Thymus (tissue), 2 donors: ENCODE data around the gene PHOSPHO2. TPM values are rescaled to one million over a fixed set of nuclear protein-coding genes. Genes with fewer than 3 reads are reported as not detected.

ENCODE experiments used
- polyA plus RNA-seq: library from polyadenylated mRNA; stranded (reverse); fragments of 200-250 nt; gene quantifications from one replicate; pipeline ENCODE4 v1.2.3, GENCODE V29; 2013
- total RNA-seq: library from RNA; stranded (reverse); fragments of 120-200 nt; gene quantifications from one replicate; pipeline ENCODE4 v1.2.4, GENCODE V29; 2013
- donor health status: healthy.

Gene PHOSPHO2
- total and polyA plus RNA-seq, 2 donors: 3.9 to 4.3 TPM

Other genes with a start within 250 kb of the PHOSPHO2 start
- 1.7 TPM for gene BBS5, start 215.0 kb upstream of the PHOSPHO2 start, total RNA-seq
- 7.8 TPM for gene BBS5, start 215.0 kb upstream of the PHOSPHO2 start, polyA plus RNA-seq
- 5.2 TPM for gene KLHL41, start 184.8 kb upstream of the PHOSPHO2 start, total RNA-seq
- gene KLHL41, start 184.8 kb upstream of the PHOSPHO2 start, polyA plus RNA-seq: 4.7 TPM
- gene FASTKD1, start 120.6 kb upstream of the PHOSPHO2 start, total RNA-seq: 34.1 TPM
- gene FASTKD1, start 120.6 kb upstream of the PHOSPHO2 start, polyA plus RNA-seq: 65.6 TPM
- gene PPIG, start 110.1 kb upstream of the PHOSPHO2 start, total RNA-seq: 55.4 TPM
- gene PPIG, start 110.1 kb upstream of the PHOSPHO2 start, polyA plus RNA-seq: 38.1 TPM
- gene CFAP210, start 64 bp upstream of the PHOSPHO2 start, total RNA-seq: not detected
- gene CFAP210, start 64 bp upstream of the PHOSPHO2 start, polyA plus RNA-seq: 0.21 TPM
- 21.2 TPM for gene KLHL23, start 39.4 kb downstream of the PHOSPHO2 start, total RNA-seq
- 4.5 TPM for gene KLHL23, start 39.4 kb downstream of the PHOSPHO2 start, polyA plus RNA-seq
- gene SSB, start 104.4 kb downstream of the PHOSPHO2 start, total RNA-seq: 98.1 TPM
- gene SSB, start 104.4 kb downstream of the PHOSPHO2 start, polyA plus RNA-seq: 136 TPM
- 42.8 TPM for gene METTL5, start 130.4 kb downstream of the PHOSPHO2 start, total RNA-seq
- 61.3 TPM for gene METTL5, start 130.4 kb downstream of the PHOSPHO2 start, polyA plus RNA-seq
- gene UBR3, start 133.0 kb downstream of the PHOSPHO2 start, total RNA-seq: 14.1 TPM
- gene UBR3, start 133.0 kb downstream of the PHOSPHO2 start, polyA plus RNA-seq: 20.1 TPM